RPMI7951 (cell line): Measurements from ENCODE around the gene ADCY5. TPM values are rescaled to one million over a fixed set of nuclear protein-coding genes. Genes with fewer than 3 reads are reported as not detected.

Source experiments
- DNase-seq: peaks from one replicate; pipeline ENCODE4 v3.0.0-alpha.2; 2012; ENCODE audit warnings: low read depth
- total RNA-seq: library from RNA; depleted of rRNA; stranded (reverse); fragments of >200 nt; shearing (Covaris generic); gene quantifications from 2 replicates; pipeline ENCODE4 v1.2.3, GENCODE V29; 2014

The ADCY5 gene
- total RNA-seq, 1 experiment from 2014 or later, result not detected

DNA sequence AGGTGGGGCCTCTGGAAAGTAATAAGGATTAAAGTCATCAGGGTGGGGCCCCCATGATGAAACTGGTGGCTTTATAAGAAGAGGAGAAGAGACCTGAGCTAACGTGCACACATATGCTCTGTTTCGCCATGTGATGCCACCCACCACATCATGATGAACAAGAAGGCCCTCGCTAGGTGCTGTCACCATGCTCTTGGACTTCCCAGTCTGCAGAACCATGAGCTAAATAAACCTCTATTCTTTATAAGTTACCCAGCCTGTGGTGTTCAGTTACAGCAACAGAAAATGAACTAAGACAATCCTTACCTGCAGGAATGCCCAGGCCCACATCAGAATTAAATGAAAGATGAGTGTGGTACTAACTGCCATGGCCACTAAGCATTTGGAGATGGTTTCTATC, 79.8 kb downstream of the ADCY5 start:
- no peak for DNase-seq

DNA sequence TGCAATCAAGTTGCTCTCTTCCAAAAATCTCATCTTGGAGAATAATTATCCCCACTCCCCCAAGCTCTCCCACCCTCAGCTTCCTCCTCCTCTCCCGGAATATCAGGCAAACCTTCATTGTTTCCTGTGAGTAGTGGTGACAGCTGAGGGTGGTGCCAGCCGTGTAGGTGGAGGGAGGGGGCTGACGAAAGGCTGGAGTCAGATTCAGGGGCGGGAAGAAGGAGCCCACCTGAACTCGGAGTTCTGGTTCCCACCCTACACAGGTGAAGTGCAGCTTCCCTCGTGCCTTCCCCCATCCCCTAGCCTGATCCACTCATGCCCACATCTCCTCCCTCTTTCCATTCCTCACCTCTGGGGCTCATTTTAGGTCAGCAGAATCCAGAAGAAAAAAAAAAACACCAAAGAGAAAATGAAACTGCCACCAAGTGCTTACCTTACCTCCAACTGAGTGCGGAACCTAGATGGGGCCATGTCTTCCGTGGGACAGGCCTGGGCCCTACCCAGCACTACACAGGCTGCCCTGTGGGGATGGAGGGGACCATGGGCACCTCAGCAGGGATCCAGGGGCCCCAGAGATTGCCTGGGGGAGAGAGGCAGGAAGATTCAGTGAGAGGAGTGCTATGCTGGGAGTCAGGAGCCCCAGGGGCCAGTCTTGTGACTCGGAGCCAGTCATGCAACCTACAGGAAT, 81.3 kb downstream of the ADCY5 start:
- DNase-seq, result no peak

DNA sequence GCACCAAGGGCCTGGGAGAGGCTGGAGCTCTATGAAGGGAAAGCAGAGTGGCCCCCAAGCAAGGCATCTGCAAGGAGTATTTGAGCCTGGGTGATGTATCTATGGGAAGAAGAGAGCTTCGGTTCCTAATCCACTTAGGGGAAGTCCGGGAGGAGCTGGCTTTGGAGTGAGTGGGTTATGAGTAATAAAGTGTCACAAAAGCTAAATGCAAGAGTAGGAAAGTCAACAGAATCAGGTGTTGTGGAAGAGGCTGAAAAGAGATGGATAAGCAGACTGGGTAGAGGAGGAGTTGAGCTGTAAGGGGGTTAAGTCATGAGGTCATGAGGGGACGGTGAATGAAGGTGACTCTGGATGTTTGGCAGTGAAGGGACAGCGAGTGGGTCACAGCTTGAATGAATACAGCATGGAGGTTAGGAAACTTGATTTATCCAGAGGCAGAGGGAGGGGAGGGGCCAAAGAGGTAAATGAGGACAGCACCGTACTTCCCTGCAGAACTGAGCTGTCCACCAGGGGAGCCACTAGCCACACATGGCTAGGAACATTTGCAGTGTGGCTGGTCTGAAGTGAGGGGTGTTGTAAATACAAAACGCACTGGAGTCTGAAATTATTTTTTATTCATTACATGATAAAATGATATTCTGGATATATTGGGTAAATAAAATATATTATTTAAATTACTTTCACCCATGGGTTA, 83.3 kb downstream of the ADCY5 start:
- DNase-seq, result peak; percentile 26

DNA sequence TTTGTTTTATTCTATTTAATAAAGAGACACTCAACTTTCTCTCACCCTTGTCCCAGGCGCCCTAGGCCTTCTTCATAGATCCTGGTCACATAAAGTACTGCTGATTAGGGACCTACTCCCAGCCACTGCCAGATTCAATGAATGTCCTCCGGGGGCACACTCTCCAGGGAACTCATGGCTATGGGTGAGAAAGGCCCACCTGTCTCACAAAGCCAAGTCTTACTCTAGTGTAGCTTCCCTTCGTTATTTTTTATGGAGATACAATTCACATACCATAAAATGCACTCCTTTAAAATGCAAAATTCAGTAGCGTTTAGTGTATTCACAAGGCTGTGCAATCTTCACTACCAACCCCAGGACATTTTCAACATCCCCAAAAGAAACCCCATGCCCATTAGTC, 87.8 kb downstream of the ADCY5 start:
- DNase-seq, result no peak

DNA sequence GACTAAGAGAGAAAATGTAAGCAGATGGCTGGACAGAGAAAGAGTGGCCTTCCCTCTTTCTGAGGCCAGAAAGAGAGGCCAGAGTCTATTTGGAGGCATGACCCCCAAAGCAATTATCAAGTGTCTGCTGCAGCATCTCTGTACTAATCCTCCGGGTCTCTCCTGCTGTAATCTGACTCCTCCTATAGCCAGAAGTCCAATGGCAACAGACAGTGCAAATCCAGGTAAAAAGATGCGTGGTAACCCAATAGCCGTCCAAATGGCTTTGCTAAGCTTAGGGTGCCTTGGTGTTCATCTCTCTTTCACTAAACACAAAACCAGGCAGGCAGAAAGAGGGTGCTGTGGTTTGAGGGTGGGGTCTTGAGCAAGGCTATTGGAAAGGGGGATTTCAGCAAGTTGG, 91.6 kb downstream of the ADCY5 start:
- DNase-seq, result no peak

DNA sequence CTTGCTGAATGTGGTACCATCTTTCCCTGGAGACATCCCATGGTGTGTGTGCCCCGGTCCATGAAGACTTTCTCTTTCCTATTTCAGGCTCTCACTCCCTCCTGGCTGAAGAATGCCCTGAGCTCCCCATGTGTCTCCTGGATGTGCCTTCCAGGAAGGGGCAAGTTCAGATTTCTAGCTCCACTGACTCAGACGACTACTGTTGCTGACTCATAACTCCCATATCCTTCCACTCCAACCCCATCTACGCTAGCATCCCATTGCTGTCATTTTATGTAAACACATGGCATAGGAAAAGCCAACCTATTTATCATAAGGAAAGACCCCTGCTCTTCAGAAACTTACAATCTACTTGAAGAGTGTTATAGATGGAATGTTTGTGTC, 95.0 kb downstream of the ADCY5 start:
- DNase-seq, result peak; percentile 59

DNA sequence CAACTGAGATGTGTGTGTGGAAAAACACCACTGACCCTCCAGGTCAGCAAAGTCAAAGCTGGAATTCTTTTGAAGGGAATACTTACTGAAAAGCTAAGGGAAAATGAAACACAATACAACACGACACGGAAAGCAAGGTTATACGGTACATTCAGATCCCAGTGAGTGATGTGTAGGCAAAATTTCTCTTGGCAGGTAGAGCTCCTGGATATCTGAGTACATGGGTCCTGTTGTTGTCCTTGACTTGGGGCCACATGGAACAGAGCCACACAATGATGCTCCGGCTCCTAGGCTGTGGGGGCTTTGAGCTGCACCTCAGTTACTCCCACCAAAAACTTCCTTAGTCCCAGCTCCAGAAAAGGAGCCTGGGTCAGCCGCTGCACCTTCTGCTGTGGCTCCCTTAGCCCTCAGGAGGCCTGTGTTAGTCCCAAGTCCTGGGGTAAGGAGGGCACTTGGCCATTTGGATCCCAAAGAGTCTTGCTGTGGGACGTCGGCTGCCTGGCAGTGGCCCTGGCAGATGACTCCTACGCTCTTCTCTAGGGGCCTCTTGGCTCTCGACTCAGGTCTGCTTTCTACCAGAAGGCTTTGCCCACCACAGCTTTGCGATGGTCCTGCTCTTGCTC, 95.6 kb downstream of the ADCY5 start:
- no peak for DNase-seq

DNA sequence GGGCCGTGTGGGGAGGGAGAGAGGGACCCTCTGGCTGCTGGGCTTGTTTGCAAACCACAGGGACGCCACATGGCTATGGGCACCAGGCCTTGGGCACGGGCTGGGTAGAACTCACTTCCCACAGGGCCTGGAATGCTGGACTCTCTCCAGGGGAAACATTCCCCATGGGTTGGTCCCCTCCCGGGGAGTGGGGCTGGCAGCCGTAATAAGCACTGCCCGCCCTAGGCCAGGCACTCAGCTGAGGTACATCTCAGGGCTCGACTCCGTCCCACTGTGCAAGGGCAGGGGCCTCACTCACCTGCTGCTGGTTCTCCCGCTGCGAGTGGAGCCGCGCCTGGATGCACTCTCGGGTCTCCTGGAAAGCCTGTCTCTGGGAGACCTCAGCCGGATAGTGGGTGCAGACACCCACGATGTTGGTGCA, 96.7 kb downstream of the ADCY5 start:
- DNase-seq, result no peak

DNA sequence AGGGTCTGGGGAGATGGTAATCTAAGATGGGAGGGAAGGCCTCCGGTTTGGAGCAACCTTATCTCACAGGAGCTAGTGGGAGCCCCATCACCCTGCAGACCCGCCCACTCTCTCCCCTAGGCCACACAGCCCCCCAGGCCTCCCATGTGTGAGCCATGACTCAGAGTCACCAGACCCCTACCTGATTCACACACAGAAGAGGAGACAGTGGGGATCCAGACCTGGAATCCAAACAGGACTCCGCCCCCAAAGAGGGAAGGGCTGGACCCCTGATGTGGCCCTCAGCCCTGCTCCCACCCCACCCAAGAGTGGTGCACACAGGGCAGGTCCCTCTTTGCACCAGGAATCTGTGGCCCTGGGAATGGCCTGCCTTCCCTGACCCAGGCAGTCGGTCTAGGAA, 97.4 kb downstream of the ADCY5 start:
- DNase-seq, result no peak

DNA sequence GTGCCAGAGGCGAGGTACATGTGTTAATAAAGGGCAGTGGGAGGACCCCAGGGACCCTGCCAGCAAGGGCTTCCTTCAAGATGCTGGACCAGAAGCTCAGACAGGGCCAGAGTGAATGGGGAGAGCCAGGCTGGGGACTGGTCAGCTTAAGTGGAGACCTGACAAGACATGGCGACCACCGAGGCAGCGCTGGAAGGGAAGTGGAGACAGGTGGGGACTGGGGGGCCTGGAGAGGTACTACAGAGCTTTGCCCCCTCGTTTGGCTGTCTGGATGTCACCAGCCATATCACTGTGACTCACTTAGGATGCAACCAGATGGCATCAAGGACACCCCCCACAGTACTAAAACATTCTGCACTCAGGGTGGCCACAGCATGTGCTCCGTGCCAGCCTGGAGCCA, 97.9 kb downstream of the ADCY5 start:
- no peak for DNase-seq

DNA sequence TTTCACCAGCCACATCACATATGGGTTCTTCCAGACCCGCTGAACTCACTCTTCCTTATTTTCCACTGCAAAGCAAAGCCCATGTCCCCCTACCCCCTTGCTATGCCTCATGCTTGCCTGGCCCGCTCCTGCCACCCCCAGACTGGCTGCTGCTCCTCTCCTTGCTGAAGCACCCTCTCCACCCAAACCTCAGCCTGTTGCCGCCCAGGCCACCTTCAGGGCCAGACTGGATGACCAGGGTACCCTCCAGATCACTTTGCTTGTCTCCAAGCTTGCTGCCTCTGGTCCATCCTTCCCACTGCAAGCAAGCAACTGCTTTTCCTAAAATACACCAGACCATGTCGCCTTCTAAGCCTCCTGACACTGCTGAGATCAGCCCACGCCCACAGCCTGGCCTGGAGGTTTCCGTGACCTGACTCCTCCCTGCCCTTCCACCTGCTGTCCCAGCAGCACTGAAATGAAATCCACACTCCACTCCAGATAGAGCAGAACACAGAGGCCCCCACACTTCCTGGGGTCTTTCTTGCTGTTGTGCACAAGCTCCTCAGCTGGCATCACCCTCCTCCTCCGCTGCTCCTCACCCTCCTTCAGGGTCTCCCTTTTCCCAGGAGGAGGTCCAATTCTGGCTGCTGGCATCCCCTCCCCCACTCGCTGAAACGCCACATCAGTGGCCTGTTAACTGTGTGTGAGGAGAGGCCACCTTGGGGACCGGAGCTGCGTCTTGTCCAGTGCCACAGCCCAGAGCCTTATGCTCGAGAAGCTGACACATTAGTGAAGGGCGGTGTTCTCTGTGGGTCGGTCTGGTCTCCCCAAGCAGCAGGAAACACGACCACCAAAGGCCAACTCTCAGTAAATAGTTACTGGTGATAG, 99.1 kb downstream of the ADCY5 start:
- DNase-seq, result no peak

DNA sequence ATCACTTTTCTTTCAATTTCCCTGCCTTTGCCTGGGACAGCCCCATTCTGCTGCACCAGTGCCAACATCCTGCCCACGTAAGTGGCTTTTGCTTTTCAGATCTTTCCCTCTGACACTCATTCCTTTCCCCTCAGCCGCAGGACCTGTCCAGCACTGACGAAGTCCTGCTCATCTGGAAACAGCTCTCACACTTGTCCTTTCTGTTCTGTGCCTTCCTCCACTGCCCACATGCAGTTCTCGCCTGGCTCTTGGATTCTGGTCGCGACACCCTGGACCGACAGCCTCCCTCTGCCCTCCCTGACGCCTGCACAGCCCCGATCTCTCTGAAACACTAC, 99.7 kb downstream of the ADCY5 start:
- DNase-seq, result no peak

DNA sequence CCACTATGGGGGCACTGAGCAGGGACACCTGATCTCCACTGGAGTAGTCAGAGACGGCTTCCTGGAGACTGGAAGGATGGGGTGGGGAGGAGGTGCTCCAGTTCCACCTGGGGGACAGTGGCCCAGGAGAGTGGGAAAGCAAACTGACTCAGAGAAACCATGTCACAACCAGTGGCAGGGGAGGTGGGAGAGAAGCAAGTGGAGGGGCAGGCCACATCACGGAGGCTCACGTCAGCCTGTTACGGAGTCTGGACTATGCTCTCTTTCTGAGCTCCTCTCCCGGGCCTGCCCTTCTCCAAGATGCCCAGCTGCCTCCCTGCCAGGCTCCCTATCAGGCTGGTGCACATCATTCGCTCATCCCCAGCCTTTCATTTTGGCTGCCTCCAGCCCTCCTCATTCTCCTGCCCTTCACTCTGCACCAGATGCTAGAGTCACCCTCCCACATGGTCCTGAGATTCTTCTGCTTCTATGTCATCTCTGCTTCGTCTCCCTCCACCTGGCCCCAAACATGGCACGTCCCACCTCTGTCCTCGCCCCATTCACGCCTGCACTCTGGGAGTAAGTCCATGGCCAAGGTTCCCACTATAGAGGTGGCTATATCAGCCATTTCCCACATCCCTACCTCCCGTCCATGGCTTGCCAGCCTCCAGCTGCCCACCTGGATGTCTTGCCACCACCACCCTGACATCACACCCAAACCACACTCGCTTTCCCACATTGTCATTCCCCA, 100.3 kb downstream of the ADCY5 start:
- DNase-seq, result no peak

DNA sequence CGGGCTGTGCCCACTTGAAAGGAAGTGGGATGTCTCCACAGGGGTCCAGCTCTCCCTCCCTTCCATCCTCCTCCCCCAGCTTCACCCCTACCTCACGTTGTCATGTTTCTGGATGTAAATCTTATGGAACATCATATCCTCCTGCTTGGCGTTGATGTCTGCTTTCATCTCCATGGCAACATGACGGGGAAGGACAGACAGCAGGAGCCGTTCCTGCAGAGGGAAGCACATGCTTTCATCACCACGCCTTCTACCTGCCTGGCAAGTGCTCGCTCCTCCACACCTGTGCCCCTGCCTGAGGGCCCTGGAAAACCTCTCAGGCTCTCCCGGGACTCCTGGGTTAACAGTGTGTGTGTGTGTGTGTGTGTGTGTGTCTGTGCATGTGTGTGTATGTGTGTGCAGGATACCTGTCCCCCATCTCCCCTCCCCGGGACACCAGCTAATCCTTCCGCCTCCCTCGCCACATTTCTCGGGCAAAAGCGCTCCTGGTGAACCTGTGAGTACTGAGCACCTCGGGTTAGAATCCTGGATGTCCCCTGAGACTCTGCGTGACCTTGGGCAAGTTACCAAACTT, 101.1 kb downstream of the ADCY5 start:
- DNase-seq, result no peak

DNA sequence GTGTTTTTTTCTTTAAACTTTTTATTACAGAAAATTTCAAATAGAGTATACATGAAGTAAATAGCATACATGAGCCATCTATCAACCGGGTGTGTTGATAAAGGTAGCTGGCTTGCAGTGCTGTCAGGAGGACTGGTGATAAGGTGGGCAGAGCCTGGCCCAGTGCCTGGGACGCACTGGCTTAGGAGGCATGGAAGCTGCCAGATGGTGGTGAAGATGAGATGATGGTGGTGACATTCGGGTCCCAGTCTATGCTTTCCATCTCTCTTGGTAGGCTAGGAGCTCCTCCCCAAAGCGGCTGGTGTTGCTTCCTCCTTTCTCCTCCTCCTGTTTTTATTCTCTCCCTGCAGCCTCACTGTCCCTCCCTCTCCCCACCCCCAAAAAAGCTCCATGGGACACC, 101.7 kb downstream of the ADCY5 start:
- DNase-seq, result no peak

DNA sequence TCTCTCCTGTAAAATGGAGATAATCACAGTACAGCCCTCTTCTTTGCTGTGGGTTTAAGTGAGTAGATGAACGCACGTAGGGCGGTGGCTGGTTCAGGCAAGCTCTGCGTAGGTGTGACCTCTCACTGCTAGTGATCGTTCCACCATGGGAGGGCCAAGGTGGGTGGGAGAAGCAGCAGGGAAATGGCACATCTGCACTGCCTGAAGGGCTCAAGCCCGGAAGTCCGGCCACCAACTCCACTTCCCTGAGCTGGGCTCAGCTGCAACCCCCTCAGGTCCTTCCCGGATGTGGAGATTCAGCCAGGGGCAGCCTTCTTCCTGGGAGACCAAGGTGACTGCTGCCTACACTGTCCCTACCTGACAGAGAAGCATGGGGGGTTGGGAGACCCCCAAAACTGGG, 102.9 kb downstream of the ADCY5 start:
- DNase-seq, result no peak

DNA sequence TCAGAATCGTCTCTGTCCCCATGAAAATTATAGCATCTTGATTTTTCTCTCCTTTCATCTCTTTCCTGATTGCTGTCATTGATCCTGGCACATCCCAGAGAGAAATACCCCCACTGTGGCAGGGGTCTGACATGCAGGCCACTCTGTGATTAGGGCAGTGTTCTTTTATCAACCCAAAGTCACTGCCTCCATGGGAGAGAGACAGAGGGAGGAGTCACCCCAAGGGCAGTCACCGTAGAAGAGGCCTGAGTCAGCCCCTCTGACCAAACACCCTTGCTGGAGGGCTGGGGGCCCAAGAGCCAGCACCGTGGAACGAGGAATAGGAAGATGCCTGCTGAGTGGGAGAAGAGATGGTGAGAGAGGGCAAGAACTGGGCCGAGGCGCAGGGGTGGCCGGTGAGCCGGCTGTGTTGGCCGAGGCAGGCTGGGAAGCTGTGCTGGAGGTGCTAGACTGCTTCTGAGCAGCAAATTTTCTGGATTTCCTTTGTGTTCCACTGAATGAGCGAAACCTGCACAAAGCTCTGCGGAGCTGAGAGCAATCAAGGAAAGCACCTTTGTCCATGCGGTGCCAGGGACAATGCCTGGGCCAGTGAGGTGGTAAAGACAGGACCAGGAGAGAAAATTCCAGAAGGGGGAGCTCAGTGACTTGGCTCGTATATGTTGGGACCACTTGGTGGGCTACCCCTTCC, 103.8 kb downstream of the ADCY5 start:
- DNase-seq, result no peak

DNA sequence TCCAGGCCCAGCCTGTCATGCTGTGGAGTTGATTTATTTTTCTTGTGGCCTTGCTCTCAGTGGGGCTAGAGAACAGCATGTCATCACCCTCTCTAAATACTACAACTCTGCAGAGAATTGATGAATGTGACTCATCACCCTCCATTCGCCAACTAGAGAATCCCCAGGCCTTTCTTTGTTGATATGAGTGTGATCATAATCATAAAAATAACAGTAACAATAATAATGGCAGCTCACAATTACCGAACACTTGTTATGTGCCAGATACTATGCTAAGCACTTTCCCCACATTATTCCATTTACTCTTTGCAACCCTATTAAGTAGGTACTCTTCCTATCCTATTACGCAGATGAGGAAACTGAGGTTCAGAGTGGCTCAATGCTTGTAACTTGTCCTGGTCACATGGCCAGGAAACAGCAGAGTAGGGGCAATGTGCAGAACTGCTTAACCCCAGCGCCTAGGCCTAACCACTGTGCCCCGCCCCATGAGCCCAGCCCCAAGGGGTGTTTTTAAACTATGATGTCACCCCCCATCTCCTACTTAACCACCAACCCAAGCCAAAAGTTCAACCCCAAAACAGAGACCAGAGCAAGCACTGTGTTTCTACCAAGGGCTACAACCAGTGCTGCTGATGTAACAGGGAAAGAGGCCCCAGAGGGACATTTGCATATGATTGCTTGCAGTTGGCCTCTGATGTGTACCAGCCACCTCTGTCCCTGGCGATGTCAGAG, 104.5 kb downstream of the ADCY5 start:
- DNase-seq, result no peak

DNA sequence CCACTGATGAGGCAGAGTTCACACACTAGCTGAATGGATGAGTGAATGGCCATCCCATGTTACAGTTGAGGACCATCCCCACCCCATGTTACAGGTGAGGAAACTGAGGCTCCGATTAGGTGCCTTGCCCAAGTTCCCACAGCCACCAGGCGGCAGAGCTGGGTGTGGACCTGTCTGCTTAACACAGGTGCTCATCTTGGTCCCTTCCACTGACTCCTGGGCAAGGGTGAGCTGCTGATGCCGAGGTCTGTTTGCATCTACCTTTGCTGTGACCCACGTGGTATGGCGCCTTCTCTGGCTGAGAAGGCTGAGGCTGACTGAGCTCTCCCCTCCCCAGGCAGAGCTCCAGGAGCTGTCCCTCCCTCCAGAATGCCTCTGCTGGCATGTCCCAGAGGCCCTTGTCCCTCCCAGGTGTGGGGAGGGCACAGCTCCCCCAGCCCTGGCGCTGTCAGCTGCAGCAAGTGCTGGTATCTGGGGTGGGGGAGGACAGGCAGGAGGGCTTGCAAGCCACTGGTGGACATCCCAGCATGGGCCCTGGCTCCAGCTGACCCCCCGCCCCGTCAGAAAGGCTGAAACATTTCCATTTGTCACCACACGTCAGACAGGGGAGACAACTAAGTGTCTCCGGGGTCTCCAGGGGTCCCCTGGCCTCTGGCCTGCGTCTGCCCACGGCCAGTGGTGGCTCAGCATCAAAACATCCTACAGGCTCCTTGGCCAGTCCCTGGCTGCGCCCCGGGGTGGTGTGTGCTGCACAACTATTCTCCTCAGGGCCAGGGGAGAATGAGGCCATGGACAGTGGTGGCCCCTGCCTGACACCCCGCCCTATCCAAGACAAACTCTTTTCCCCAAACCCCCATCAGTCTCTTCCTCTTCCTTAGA, 105.4 kb downstream of the ADCY5 start:
- DNase-seq, result no peak
